Left lung (tissue), 14 donors: ENCODE results near the gene VEGFA. TPM values are rescaled to one million over a fixed set of nuclear protein-coding genes. Genes with fewer than 3 reads are reported as not detected.

Experiments used
- ATAC-seq: fragments of 200-7000 bp; cut with Tn5 transposase; one replicate; pipeline ENCODE4 v1.9.1; 2020; ENCODE audit warnings: moderate library complexity
- DNase-seq, 4 donors: peaks; one replicate each; pipeline ENCODE4 v3.0.0-alpha.2; 2013 to 2020
- H3K27ac ChIP-seq, 2 donors: fragments of 200-600 bp; sonication (generic) in 1 of 2; one replicate each; pipeline versions ENCODE4 v1.5.0 to v1.8.0; 2020 to 2021
- H3K27me3 ChIP-seq, 2 donors: fragments of 200-600 bp; sonication (generic) in 1 of 2; one replicate each; pipeline versions ENCODE4 v1.5.0 to v1.8.0; 2020 to 2021
- H3K36me3 ChIP-seq, 2 donors: fragments of 200-600 bp; sonication (generic) in 1 of 2; one replicate each; pipeline versions ENCODE4 v1.5.0 to v1.8.0; 2020 to 2021
- H3K4me1 ChIP-seq, 2 donors: fragments of 200-600 bp; one replicate each; pipeline ENCODE4 v1.8.0; 2021
- H3K4me3 ChIP-seq, 2 donors: fragments of 200-600 bp; sonication (generic) in 1 of 2; one replicate each; pipeline versions ENCODE4 v1.5.0 to v1.8.0; 2020 to 2021; ENCODE audit warnings: mild to moderate bottlenecking in 1 of 2
- H3K9me3 ChIP-seq, 2 donors: fragments of 200-600 bp; sonication (generic) in 1 of 2; one replicate each; pipeline versions ENCODE4 v1.5.0 to v1.8.0; 2020 to 2021
- intact Hi-C, 2 donors: fragments of 100-400 bp; cut with DNase I; formaldehyde crosslinking; loops; one replicate each; pipeline versions ENCODE4 v1.11.2 to v1.14.2; 2022
- long read RNA-seq, 12 donors: library from polyadenylated mRNA in 2 of 12; unstranded in 2 of 12; transcript quantifications; one replicate each; pipeline ENCODE4 v2.0.0 and lab custom pipeline, GENCODE V29; 2019 to 2026
- polyA plus RNA-seq, 6 donors: library from polyadenylated mRNA; unstranded; fragments of 120-200 nt; gene quantifications; one replicate each; pipeline ENCODE4 v1.2.1, GENCODE V29; 2013; ENCODE audit not compliant: insufficient read length in 6 of 6
- total RNA-seq, 2 donors: library from RNA; stranded (reverse); fragmentation: NEBNext Ultra II Directional; extraction: Animal tissue kit (Norgen Biotek cat#: 25700); gene quantifications; one replicate each; pipeline ENCODE4 v1.2.1, GENCODE V29; 2021
- TF ChIP-seq, protein P1 (sequence below), 2 donors: fragments of 200-600 bp; sonication (generic) in 1 of 2; IDR thresholded peaks; one replicate each; pipeline versions ENCODE4 v1.5.0 to v1.8.0; 2021; ENCODE audit warnings: antibody characterized with exemption in 2 of 2
- donor health status: DM: no; HTN: yes; CAD: no.
- donor health status: DM: no; HTN: no; CAD: no.

VEGFA gene
- 100 to 1,000 TPM; 147 to 154 TPM for total RNA-seq
- 100 to 1,000 TPM; 195 to 349 (median 326) TPM for polyA plus RNA-seq
- long read RNA-seq, donor 1, full-length matches to known transcripts: 117 of 295 reads
- long read RNA-seq, donor 1, partial matches to known transcripts: 128 of 295 reads
- long read RNA-seq, donor 1, other reads (novel, unspliced or antisense): 50 of 295 reads
- long read RNA-seq, donor 2, transcript VEGFA-211 (4 exons, 1,683 nt): major isoform, 31 of 101 reads
- long read RNA-seq, donor 2, transcript VEGFA-216 (3 exons, 475 nt): minor isoform, 14 of 101 reads
- long read RNA-seq, donor 2, transcript VEGFA-227 (6 exons, 984 nt): minor isoform, 13 of 101 reads
- long read RNA-seq, donor 2, transcript VEGFA-215 (3 exons, 2,746 nt): minor isoform, 15 of 101 reads
- long read RNA-seq, donor 2, partial matches to known transcripts: 6 of 101 reads
- long read RNA-seq, donor 2, other reads (novel, unspliced or antisense): 0 of 101 reads
- long read RNA-seq, donor 3, transcript VEGFA-205 (7 exons, 3,535 nt): minor isoform, 5 of 54 reads
- long read RNA-seq, donor 3, transcript VEGFA-211 (4 exons, 1,683 nt): minor isoform, 8 of 54 reads
- long read RNA-seq, donor 3, transcript VEGFA-216 (3 exons, 475 nt): major isoform, 18 of 54 reads
- long read RNA-seq, donor 3, transcript VEGFA-227 (6 exons, 984 nt): minor isoform, 10 of 54 reads
- long read RNA-seq, donor 3, partial matches to known transcripts: 5 of 54 reads
- long read RNA-seq, donor 3, other reads (novel, unspliced or antisense): 0 of 54 reads
- long read RNA-seq, donor 4, partial matches to known transcripts: 0 of 3 reads
- long read RNA-seq, donor 4, other reads (novel, unspliced or antisense): 3 of 3 reads
- long read RNA-seq, donor 5, transcript VEGFA-214 (4 exons, 551 nt): minor isoform, 9 of 96 reads
- long read RNA-seq, donor 5, transcript VEGFA-205 (7 exons, 3,535 nt): minor isoform, 12 of 96 reads
- long read RNA-seq, donor 5, transcript VEGFA-216 (3 exons, 475 nt): major isoform, 23 of 96 reads
- long read RNA-seq, donor 5, transcript VEGFA-211 (4 exons, 1,683 nt): minor isoform, 19 of 96 reads
- long read RNA-seq, donor 5, partial matches to known transcripts: 6 of 96 reads
- long read RNA-seq, donor 5, other reads (novel, unspliced or antisense): 6 of 96 reads
- long read RNA-seq, donor 6, full-length matches to known transcripts: 49 of 49 reads
- long read RNA-seq, donor 6, partial matches to known transcripts: 0 of 49 reads
- long read RNA-seq, donor 6, other reads (novel, unspliced or antisense): 0 of 49 reads
- long read RNA-seq, donor 7, transcript VEGFA-227 (6 exons, 984 nt): minor isoform, 9 of 55 reads
- long read RNA-seq, donor 7, transcript VEGFA-216 (3 exons, 475 nt): minor isoform, 10 of 55 reads
- long read RNA-seq, donor 7, transcript VEGFA-205 (7 exons, 3,535 nt): minor isoform, 9 of 55 reads
- long read RNA-seq, donor 7, transcript VEGFA-211 (4 exons, 1,683 nt): major isoform, 15 of 55 reads
- long read RNA-seq, donor 7, partial matches to known transcripts: 0 of 55 reads
- long read RNA-seq, donor 7, other reads (novel, unspliced or antisense): 0 of 55 reads
- long read RNA-seq, donor 8, transcript VEGFA-211 (4 exons, 1,683 nt): major isoform, 49 of 148 reads
- long read RNA-seq, donor 8, transcript VEGFA-205 (7 exons, 3,535 nt): minor isoform, 13 of 148 reads
- long read RNA-seq, donor 8, transcript VEGFA-216 (3 exons, 475 nt): minor isoform, 28 of 148 reads
- long read RNA-seq, donor 8, transcript VEGFA-227 (6 exons, 984 nt): minor isoform, 17 of 148 reads
- long read RNA-seq, donor 8, partial matches to known transcripts: 6 of 148 reads
- long read RNA-seq, donor 8, other reads (novel, unspliced or antisense): 16 of 148 reads
- long read RNA-seq, donor 9, partial matches to known transcripts: 0 of 1 reads
- long read RNA-seq, donor 9, other reads (novel, unspliced or antisense): 0 of 1 reads
- long read RNA-seq, donor 10, partial matches to known transcripts: 0 of 3 reads
- long read RNA-seq, donor 10, other reads (novel, unspliced or antisense): 1 of 3 reads
- long read RNA-seq, donor 11, partial matches to known transcripts: 0 of 16 reads
- long read RNA-seq, donor 11, other reads (novel, unspliced or antisense): 0 of 16 reads
- long read RNA-seq, donor 12, transcript VEGFA-227 (6 exons, 984 nt): minor isoform, 12 of 181 reads
- long read RNA-seq, donor 12, transcript VEGFA-205 (7 exons, 3,535 nt): minor isoform, 10 of 181 reads
- long read RNA-seq, donor 12, transcript VEGFA-211 (4 exons, 1,683 nt): minor isoform, 21 of 181 reads
- long read RNA-seq, donor 12, transcript VEGFA-216 (3 exons, 475 nt): major isoform, 22 of 181 reads
- long read RNA-seq, donor 12, partial matches to known transcripts: 49 of 181 reads
- long read RNA-seq, donor 12, other reads (novel, unspliced or antisense): 51 of 181 reads

DNA sequence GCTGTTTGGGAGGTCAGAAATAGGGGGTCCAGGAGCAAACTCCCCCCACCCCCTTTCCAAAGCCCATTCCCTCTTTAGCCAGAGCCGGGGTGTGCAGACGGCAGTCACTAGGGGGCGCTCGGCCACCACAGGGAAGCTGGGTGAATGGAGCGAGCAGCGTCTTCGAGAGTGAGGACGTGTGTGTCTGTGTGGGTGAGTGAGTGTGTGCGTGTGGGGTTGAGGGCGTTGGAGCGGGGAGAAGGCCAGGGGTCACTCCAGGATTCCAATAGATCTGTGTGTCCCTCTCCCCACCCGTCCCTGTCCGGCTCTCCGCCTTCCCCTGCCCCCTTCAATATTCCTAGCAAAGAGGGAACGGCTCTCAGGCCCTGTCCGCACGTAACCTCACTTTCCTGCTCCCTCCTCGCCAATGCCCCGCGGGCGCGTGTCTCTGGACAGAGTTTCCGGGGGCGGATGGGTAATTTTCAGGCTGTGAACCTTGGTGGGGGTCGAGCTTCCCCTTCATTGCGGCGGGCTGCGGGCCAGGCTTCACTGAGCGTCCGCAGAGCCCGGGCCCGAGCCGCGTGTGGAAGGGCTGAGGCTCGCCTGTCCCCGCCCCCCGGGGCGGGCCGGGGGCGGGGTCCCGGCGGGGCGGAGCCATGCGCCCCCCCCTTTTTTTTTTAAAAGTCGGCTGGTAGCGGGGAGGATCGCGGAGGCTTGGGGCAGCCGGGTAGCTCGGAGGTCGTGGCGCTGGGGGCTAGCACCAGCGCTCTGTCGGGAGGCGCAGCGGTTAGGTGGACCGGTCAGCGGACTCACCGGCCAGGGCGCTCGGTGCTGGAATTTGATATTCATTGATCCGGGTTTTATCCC is at the start of gene VEGFA:
VEGFA (plus strand) TSS at position 686 of the 846 bp plus-strand sequence.
- H3K27me3 ChIP-seq: no peaks in the 10 kb centered on the region
- no peaks in the 10 kb centered on the region for H3K36me3 ChIP-seq
- H3K27ac ChIP-seq: peak within 1 kb of the TSS; percentile 92 to 96
- H3K9me3 ChIP-seq: no peaks in the 10 kb centered on the region
- peak within 1 kb of the TSS; percentile 83 to 93 for H3K4me3 ChIP-seq
- intact Hi-C loops: loop anchor here in 1 of 2 donors (2.0 to 5.0 kb wide), 2 partner anchors 102 to 307 kb away; no protein-coding TSS in a partner anchor
- TF ChIP-seq, protein P1, sequence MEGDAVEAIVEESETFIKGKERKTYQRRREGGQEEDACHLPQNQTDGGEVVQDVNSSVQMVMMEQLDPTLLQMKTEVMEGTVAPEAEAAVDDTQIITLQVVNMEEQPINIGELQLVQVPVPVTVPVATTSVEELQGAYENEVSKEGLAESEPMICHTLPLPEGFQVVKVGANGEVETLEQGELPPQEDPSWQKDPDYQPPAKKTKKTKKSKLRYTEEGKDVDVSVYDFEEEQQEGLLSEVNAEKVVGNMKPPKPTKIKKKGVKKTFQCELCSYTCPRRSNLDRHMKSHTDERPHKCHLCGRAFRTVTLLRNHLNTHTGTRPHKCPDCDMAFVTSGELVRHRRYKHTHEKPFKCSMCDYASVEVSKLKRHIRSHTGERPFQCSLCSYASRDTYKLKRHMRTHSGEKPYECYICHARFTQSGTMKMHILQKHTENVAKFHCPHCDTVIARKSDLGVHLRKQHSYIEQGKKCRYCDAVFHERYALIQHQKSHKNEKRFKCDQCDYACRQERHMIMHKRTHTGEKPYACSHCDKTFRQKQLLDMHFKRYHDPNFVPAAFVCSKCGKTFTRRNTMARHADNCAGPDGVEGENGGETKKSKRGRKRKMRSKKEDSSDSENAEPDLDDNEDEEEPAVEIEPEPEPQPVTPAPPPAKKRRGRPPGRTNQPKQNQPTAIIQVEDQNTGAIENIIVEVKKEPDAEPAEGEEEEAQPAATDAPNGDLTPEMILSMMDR (IDR thresholded peaks at IDR 0.05): peak; percentile 94 to 97
- peaks cover 13 to 43% of the 10 kb centered on the region in 2 donors for H3K4me1 ChIP-seq
- ATAC-seq: peak; percentile 79
- peak; percentile 92 to 98 (median 92) for DNase-seq

DNA sequence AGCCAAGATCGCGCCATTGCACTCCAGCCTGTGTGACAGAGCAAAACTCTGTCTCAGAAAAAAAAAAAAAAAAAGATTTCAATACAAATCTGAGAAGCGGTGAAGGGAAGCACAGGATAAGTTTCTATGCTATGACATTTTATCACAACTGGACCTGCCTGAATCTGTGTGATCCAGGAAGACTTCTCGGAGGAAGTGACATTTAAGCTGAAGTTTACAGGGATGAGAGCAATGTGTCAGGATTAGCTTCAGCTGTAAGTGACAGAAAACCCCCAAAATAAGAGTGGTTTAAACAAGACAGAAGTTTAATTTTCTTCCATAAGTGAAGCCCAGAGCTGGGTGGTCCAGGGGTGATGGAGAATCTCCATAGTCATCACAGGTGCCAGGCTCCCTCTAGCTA is 49.0 kb upstream of the VEGFA start:
- TF ChIP-seq, protein P1 (IDR thresholded peaks at IDR 0.05): no peak
- intact Hi-C loops: loop anchor here in 1 of 2 donors (5.0 kb wide), 1 partner anchor 356 kb away; no protein-coding TSS in a partner anchor

DNA sequence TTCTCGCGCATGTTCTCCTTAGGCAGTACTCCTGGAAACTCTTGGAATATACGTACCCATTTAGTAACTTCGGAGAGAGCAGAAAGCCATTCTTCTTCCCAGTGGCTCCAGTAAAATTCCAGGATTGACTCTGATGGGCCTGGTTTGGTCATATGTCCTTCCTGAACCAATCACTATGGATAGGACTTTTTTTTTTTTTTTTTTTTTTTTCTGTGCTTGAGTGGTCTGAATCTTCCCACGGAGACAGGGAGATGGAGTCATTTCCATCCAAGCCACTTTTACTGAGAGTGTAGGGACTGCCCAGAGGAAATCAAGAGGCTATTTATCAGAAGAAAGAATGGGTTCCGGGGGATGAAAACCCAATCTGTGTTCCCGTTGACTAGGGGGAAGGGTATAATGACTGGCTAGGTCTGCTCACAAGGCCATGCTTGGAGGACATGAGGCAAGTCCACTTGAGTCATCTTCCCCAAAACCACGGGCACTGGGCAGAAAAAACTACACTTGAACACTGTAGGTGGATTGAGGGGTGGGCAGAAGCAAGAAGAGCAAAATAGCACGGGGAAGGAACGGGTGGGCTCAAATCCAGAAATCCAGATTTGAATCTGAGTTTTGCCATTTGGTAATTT is 47.0 kb upstream of the VEGFA start:
- H3K9me3 ChIP-seq: no peaks in the 10 kb centered on the region
- H3K27me3 ChIP-seq: peaks cover 0 to 35% of the 10 kb centered on the region in 2 donors
- intact Hi-C loops: loop anchor here in 1 of 2 donors (5.0 kb wide), 1 partner anchor 354 kb away; no protein-coding TSS in a partner anchor
- TF ChIP-seq, protein P1 (IDR thresholded peaks at IDR 0.05): no peak
- H3K36me3 ChIP-seq: no peaks in the 10 kb centered on the region
- DNase-seq: no peak
- H3K4me1 ChIP-seq: peaks cover 16 to 32% of the 10 kb centered on the region in 2 donors
- ATAC-seq: no peak
- no peak overlapping the region for H3K4me3 ChIP-seq
- H3K27ac ChIP-seq: no peak overlapping the region

More for the DNA sequence above, 49.0 kb upstream of the VEGFA start:
- H3K27me3 ChIP-seq: peaks cover 0 to 30% of the 10 kb centered on the region in 2 donors
- no peak for ATAC-seq
- H3K4me3 ChIP-seq: no peak overlapping the region
- H3K36me3 ChIP-seq: no peaks in the 10 kb centered on the region
- H3K27ac ChIP-seq: no peak overlapping the region
- H3K4me1 ChIP-seq: peaks cover 16 to 35% of the 10 kb centered on the region in 2 donors
- no peak for DNase-seq
- H3K9me3 ChIP-seq: no peaks in the 10 kb centered on the region
